Kidney epithelial cell (primary cell): ENCODE data around the gene AGXT2. TPM values are rescaled to one million over a fixed set of nuclear protein-coding genes. Genes with fewer than 3 reads are reported as not detected.
A peak's percentile ranks its signal among the peaks of the same experiment; 100 is the strongest.

Experiments
- DNase-seq: peaks from one replicate; pipeline ENCODE4 v3.0.0-alpha.2; 2010; ENCODE audit warnings: low read depth
- H3K27me3 ChIP-seq: 2 replicates; pipeline ENCODE4 v1.6.0; 2011; ENCODE audit warnings: low read length; ENCODE audit not compliant: control insufficient read depth, insufficient read depth
- H3K36me3 ChIP-seq: 2 replicates; pipeline ENCODE4 v1.5.1; 2011; ENCODE audit warnings: low read length; ENCODE audit not compliant: control insufficient read depth, insufficient read depth
- H3K4me3 ChIP-seq: 2 replicates; pipeline ENCODE4 v1.5.1; 2011; ENCODE audit warnings: low read depth, mild to moderate bottlenecking, control low read depth, low read length
- total RNA-seq: library from RNA; depleted of rRNA; stranded (reverse); fragments of >200 nt; gene quantifications from 2 replicates; pipeline ENCODE4 v1.2.3, GENCODE V29; 2015
- TF ChIP-seq, protein P1 (sequence below): IDR thresholded peaks from 2 replicates; pipeline ENCODE4 v1.5.1; 2011; ENCODE audit warnings: mild to moderate bottlenecking, moderate library complexity, low read length, control low read depth, inconsistent platforms; ENCODE audit not compliant: insufficient read depth, poor library complexity, severe bottlenecking

AGXT2 gene
- total RNA-seq, 1 donor from 2014 or later = not detected

DNA sequence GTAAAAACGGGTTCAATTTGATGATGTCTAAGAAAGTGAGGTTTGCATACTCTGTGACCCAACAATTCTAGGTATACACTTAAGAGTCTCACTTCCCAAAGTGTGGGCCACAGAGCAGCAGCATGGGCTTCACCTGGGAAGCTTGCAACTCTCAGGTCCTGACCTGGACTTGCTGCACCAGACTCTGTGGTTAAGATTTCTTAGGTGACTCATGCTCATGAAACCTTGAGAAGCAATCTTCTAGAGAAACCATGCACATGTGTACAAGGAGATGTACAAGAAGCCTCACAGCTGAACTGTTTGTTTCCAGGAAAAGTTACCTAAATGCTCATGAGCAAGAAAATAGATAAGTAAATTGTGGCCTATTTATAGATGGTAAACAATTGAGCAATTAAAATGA is 88.4 kb downstream of the AGXT2 start:
- TF ChIP-seq, protein P1, sequence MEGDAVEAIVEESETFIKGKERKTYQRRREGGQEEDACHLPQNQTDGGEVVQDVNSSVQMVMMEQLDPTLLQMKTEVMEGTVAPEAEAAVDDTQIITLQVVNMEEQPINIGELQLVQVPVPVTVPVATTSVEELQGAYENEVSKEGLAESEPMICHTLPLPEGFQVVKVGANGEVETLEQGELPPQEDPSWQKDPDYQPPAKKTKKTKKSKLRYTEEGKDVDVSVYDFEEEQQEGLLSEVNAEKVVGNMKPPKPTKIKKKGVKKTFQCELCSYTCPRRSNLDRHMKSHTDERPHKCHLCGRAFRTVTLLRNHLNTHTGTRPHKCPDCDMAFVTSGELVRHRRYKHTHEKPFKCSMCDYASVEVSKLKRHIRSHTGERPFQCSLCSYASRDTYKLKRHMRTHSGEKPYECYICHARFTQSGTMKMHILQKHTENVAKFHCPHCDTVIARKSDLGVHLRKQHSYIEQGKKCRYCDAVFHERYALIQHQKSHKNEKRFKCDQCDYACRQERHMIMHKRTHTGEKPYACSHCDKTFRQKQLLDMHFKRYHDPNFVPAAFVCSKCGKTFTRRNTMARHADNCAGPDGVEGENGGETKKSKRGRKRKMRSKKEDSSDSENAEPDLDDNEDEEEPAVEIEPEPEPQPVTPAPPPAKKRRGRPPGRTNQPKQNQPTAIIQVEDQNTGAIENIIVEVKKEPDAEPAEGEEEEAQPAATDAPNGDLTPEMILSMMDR = no peak
- H3K4me3 ChIP-seq = no peak overlapping the region
- peak; percentile 77 for DNase-seq
- no peaks in the 10 kb centered on the region for H3K36me3 ChIP-seq
- no peaks in the 10 kb centered on the region for H3K27me3 ChIP-seq

DNA sequence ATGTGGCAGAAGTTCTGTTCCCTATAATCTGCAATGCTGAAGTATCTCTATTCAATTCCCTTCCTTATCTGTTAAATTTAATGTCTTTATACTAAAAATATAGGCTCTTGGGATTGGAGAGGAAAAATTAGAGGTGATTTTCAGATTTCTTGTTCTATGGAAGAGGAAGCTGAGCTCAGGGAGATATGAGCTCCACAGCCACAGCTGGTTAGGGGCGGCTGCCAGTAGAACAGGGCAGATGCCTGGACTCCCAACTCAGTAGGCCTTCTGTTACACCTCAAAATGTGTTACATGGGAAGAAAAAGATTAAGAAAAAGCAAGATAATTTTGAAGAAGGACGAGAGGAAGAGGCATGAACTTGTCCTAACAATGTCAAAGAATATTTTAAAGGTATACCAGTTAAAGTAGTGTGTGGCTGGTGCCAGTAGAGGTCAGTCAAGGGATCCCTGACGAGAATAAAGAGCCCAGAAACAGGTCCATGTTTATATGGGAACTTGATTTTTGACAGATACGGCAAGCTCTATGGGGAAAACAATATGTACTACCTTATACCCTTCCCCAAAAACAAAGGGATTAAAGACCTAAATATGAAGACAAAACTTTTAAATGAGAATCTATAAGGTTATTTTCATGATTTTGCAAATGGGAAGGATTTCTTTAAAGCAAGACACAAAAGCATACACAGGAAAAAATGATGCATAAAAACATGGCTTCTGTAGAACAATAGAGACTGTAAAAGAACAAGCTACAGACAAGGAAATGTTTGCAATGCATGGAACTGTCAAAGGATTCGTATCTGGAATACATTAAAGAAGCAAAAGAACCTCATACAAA is 89.7 kb downstream of the AGXT2 start:
- Histone ChIP-seq H3K27me3 (no peaks in the 10 kb centered on the region), H3K4me3 (no peak overlapping the region), H3K36me3 (no peaks in the 10 kb centered on the region)
- DNase-seq = no peak
- TF ChIP-seq, protein P1 = peak; percentile 73

- Histone ChIP-seq H3K4me3 (no peak overlapping the region), H3K36me3 (no peaks in the 10 kb centered on the region), H3K27me3 (no peaks in the 10 kb centered on the region)
- TF ChIP-seq, protein P1 = no peak
- DNase-seq = no peak
Observed at GRCh38 chr5:34957321-34957720, 90.4 kb downstream of the AGXT2 start.

Other genes starting within 250 kb of the AGXT2 start
- under 0.01 and 2.1 TPM in 2 replicates for gene TTC23L, start 208.8 kb downstream of the AGXT2 start, total RNA-seq
- gene RAD1, start 132.4 kb downstream of the AGXT2 start, total RNA-seq = 13.1 and 17.9 TPM in 2 replicates
- gene BRIX1, start 132.2 kb downstream of the AGXT2 start, total RNA-seq = 30.9 and 40.1 TPM in 2 replicates
- gene DNAJC21, start 118.4 kb downstream of the AGXT2 start, total RNA-seq = 22.1 and 37.0 TPM in 2 replicates
- gene PRLR, start 182.5 kb upstream of the AGXT2 start, total RNA-seq = 1.8 and 3.8 TPM in 2 replicates